NCI-H345 treated with DMSO at 0.1 percent for 48 hours (cell line): ENCODE measurements around the gene RTKN2.
A peak's percentile ranks its signal among the peaks of the same experiment; 100 is the strongest.
"Not testable (repeated sequence)": the region's sequence is repeated elsewhere in the genome, so short reads cannot be mapped to it uniquely, and the experiment has no call there.

Experiments
- DNase-seq: peaks from one replicate; lab custom pipeline; 2025; ENCODE audit not compliant: unreplicated experiment; lab: John Stamatoyannopoulos, UW

The RTKN2 gene

GRCh38 chr10:62268399-62269114 is at the start of gene RTKN2:
Gene RTKN2 (minus strand): TSS chr10:62268844. CDS start chr10:62268610, 234 bp downstream.
- DNase-seq, result peak; percentile 51

- no peak for DNase-seq
These were observed 48.6 kb upstream of the RTKN2 start for GRCh38 chr10:62317257-62317656.

GRCh38 chr10:62309254-62309653 is 40.6 kb upstream of the RTKN2 start:
- no peak for DNase-seq

DNA sequence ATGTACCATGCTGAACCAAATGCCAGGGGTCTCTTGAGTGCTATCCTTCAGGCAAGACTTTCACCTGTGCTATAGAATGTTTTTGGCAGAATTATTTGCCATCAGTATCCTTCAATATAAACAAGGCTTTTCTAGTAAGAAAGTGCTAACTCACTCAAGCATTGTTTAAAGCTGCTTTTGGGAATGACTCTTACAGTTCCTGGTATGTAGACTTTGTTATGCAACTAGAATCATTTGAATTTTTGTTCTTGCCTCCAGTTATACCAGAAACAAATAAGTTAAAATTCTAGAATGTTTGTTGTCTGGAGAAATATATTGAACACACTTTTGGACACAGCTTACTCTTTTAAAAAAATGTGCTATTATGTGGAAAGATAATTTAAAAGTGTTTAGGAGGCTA is 39.5 kb upstream of the RTKN2 start:
- DNase-seq, result no peak

GRCh38 chr10:62307635-62308034 is 39.0 kb upstream of the RTKN2 start:
- DNase-seq, result no peak

DNA sequence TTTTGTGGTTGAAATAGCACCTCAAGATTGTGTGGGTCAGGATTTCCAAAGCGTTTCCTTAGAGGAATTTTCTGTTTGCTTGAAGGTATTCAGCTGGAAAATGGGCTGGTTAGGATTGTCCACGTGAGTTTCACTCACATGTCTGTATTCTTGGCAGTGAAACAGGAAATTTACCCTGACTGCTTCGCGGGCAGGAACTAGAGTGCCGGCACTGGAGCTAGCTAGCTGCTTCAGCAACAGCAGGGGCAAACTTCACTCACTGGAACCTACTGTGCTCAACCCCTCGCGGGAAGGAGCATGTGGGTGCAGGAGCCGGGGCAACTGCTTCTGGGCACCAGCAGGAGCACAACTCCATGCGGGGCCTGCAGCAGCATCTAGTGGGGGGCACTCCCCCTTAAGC is 38.0 kb upstream of the RTKN2 start:
- DNase-seq, result no peak

GRCh38 chr10:62305813-62306212 is 37.2 kb upstream of the RTKN2 start:
- no peak for DNase-seq

- DNase-seq, result no peak
These were observed 35.3 kb upstream of the RTKN2 start for GRCh38 chr10:62303922-62304321.

GRCh38 chr10:62302760-62303159 is 34.1 kb upstream of the RTKN2 start:
- DNase-seq, result no peak

DNA sequence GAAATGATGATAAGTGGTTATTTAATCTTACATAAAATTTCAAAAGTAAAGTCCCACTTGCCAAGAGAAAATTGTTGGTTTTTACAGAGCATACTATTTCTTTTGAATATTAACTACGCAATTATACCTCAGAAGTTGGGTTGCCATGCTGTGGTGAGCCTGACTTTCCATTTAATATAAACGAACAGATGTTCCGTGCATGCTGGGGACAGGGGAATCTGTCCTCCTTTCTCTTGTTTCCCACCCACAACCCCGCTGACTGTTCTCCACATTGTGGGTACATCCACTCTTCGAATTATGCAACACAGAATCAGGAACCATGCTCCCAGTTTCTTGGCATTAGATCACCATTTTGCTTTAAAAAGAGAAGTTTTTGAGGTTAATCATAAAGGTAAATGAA is 29.2 kb upstream of the RTKN2 start:
- no peak for DNase-seq

GRCh38 chr10:62284221-62284620 is 15.6 kb upstream of the RTKN2 start:
- no peak for DNase-seq

GRCh38 chr10:62281348-62281747 is 12.7 kb upstream of the RTKN2 start:
- DNase-seq, result not testable (repeated sequence)

- not testable (repeated sequence) for DNase-seq
These were observed 11.7 kb upstream of the RTKN2 start for GRCh38 chr10:62280392-62280791.

GRCh38 chr10:62278441-62278910 is 9.8 kb upstream of the RTKN2 start:
- no peak for DNase-seq

DNA sequence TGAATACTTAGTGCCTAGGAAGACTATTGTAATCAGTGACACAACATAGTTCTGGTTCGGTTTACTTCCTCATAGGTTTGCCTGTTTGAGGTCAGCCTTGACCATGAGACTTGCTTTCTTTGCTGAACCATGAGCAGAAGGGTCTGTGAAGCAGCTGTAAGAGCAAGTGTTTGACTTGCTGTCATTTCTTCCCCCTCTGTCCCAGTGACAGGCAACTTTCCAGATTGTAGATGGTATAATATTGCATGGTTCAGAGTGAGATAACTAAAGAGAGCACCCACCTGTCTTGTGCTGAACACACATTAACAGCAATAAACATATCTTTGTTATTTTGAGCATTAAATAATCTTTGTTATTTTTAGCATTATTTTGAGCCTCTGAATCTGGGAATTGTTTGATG is 9.3 kb upstream of the RTKN2 start:
- DNase-seq, result no peak

GRCh38 chr10:62270020-62270419 is 1.4 kb upstream of the RTKN2 start:
- no peak for DNase-seq

- no peak for DNase-seq
These were observed 631 bp downstream of the RTKN2 start for GRCh38 chr10:62268027-62268398.

DNA sequence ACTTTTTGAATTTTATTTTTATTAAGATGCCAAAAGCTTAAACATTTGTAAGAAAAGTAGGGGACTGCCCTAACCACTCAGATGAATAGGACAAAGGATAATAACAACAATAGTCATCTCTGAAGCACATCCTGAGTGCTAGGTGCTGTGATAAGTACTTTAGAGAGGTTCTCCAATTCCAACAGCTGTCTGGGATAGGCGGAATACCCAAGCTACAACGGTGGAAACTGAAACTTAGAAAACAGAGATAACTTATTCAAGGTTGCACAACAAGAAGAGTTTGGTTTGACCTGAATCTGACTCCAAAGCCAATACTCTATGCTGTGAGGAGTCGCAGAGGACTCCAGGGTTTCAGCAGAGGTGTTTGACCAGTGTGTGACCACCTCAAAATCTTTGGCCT is 2.0 kb downstream of the RTKN2 start:
- DNase-seq, result peak; percentile 8

GRCh38 chr10:62266147-62266546 is 2.5 kb downstream of the RTKN2 start:
- no peak for DNase-seq

DNA sequence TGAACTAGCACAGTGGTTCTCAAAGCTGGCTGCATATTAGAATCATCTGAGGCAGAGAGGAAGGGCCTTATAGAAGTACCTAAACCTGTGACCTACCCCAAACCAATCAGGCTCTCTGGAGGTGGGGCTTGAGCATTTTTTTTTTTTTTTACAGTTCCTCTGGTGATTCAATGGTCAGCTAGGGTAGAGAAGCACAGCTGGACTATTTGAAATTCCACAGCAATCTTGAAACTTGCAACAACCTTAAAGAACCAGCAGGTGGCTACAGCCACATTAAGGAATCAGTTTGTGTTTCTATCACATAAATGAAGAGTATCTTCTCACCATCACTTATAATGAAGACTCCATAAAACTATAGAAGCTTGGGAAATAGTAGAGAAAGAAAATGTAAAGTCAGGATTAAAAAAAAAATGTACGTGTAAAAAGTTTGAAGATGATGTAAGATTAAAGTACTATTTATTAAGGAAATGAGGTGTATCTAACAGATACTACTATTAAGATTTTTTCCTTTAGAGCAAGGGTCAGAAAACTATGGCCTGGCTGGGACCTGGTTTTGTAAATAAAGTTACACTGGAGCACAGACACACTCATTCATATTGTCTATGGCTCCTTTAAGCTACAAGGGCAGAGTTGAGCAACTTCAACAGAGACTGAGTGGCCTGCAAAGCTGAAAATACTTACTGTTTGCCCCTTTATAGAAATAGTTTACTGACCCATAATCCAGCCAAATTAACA is 3.8 kb downstream of the RTKN2 start:
- no peak for DNase-seq

DNA sequence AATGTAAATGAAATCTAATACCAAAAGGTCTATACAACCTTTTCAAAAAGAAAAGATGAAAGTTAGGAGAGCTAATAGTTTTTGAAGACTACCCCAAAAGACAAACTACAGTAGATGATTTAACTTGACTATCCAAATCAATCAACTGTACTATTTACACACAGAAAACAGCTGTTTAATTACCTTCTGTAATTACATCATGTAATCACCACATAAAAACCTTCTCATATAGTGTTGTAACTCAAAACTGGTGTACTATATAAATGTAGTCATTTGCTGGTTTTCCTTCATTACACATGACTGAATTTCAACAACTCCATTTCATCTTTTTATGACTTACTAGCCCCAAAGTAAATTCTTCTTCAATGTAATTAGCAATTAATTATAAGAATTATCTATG is 4.5 kb downstream of the RTKN2 start:
- no peak for DNase-seq

- DNase-seq, result no peak
These were observed 7.0 kb downstream of the RTKN2 start for GRCh38 chr10:62261666-62262065.

DNA sequence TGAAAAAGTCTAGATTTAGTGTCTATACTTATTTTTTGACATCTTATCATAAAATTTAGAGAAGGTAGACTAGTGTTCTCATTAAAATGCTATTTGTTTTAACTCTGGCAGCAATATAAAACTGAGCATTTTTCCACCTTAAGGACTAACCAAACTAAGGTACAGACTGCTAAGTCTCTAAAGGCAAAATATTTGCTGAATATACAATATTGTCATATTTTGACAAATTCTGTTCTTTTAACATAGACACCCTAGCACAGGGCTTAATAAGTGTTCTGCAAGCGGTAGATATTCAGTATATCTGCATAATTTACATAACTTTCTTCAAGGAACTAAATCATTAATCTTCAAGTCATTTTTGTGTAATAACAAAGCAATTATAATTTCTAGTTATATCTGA is 8.6 kb downstream of the RTKN2 start:
- DNase-seq, result no peak
